GM23338 (cell line): ENCODE data around the gene C10orf105. TPM values are rescaled to one million over a fixed set of nuclear protein-coding genes. Genes with fewer than 3 reads are reported as not detected.

Experiments used
- ATAC-seq: fragments of 200-7000 bp; cut with Tn5 transposase; 3 replicates; pipeline ENCODE4 v1.9.1; 2020
- DNase-seq: peaks from one replicate; pipeline ENCODE4 v3.0.0-alpha.2; 2015; ENCODE audit warnings: low spot score
- H2AFZ ChIP-seq: fragments of 200-600 bp; sonication (generic); 2 replicates; pipeline ENCODE4 v1.8.0; 2016; ENCODE audit warnings: antibody characterized with exemption, mild to moderate bottlenecking, moderate library complexity
- H3F3A ChIP-seq: fragments of 200-600 bp; sonication (generic); replicated peaks from 2 replicates; pipeline ENCODE4 v1.8.0; 2017; ENCODE audit warnings: antibody characterized with exemption, mixed run types, low read depth
- H3K27ac ChIP-seq: fragments of 200-600 bp; sonication (generic); 2 replicates; pipeline ENCODE4 v1.6.1; 2016; ENCODE audit warnings: low read depth
- H3K27me3 ChIP-seq: fragments of 200-600 bp; sonication (generic); 2 replicates; pipeline ENCODE4 v1.8.0; 2016; ENCODE audit warnings: mild to moderate bottlenecking, mixed run types, moderate library complexity; ENCODE audit not compliant: insufficient read depth
- H3K36me3 ChIP-seq: fragments of 200-600 bp; sonication (generic); 2 replicates; pipeline ENCODE4 v1.8.0; 2016; ENCODE audit warnings: mild to moderate bottlenecking; ENCODE audit not compliant: insufficient read depth
- H3K4me1 ChIP-seq: fragments of 200-600 bp; sonication (generic); 2 replicates; pipeline ENCODE4 v1.8.0; 2016; ENCODE audit warnings: mild to moderate bottlenecking, moderate library complexity; ENCODE audit not compliant: insufficient read depth
- H3K4me2 ChIP-seq: fragments of 200-600 bp; sonication (generic); 2 replicates; pipeline ENCODE4 v1.7.1; 2017; ENCODE audit warnings: mixed run types
- H3K4me3 ChIP-seq: fragments of 200-600 bp; sonication (generic); 2 replicates; pipeline ENCODE4 v1.6.1; 2016; ENCODE audit warnings: mixed run types
- H3K79me2 ChIP-seq: fragments of 200-600 bp; sonication (generic); replicated peaks from 2 replicates; pipeline ENCODE4 v1.8.0; 2017; ENCODE audit warnings: mild to moderate bottlenecking; ENCODE audit not compliant: insufficient read depth
- H3K9me2 ChIP-seq: fragments of 200-600 bp; sonication (generic); 2 replicates; pipeline ENCODE4 v1.8.0; 2017; ENCODE audit not compliant: insufficient read depth
- H4K20me1 ChIP-seq: fragments of 200-600 bp; sonication (generic); replicated peaks from 2 replicates; pipeline ENCODE4 v1.8.0; 2017; ENCODE audit warnings: mild to moderate bottlenecking; ENCODE audit not compliant: insufficient read depth
- H3K27ac Mint-ChIP-seq: 2 replicates; pipeline ENCODE4 v1.8.0; 2020; ENCODE audit warnings: inconsistent platforms, mild to moderate bottlenecking, moderate library complexity, mixed read lengths
- H3K27me3 Mint-ChIP-seq: 3 replicates; pipeline ENCODE4 v1.8.0; 2022; ENCODE audit warnings: low read depth, mild to moderate bottlenecking, moderate library complexity, mixed read lengths, inconsistent platforms; ENCODE audit not compliant: insufficient read depth, poor library complexity
- H3K36me3 Mint-ChIP-seq: 3 replicates; pipeline ENCODE4 v1.8.0; 2021; ENCODE audit warnings: low read depth, mild to moderate bottlenecking, inconsistent platforms, moderate library complexity, mixed read lengths
- H3K4me1 Mint-ChIP-seq: 3 replicates; pipeline ENCODE4 v1.8.0; 2020; ENCODE audit warnings: mild to moderate bottlenecking, inconsistent platforms, mixed read lengths
- H3K4me3 Mint-ChIP-seq: 3 replicates; pipeline ENCODE4 v1.8.0; 2021; ENCODE audit warnings: moderate library complexity, mild to moderate bottlenecking, inconsistent platforms, mixed read lengths
- H3K9me3 Mint-ChIP-seq: 3 replicates; pipeline ENCODE4 v1.8.0; 2020; ENCODE audit warnings: moderate library complexity, mild to moderate bottlenecking, inconsistent platforms, mixed read lengths
- CREB1 ChIP-seq: fragments of 250-450 bp; sonication (Bioruptor Pico); IDR thresholded peaks from 2 replicates; pipeline ENCODE4 v1.5.0; 2020; ENCODE audit warnings: low read depth, mild to moderate bottlenecking, moderate library complexity
- CTCF ChIP-seq, 2 experiments: fragments of 200-600 bp in 1 of 2; sonication (generic) in 1 of 2; conservative IDR thresholded peaks; 2 replicates each; pipeline versions ENCODE4 v1.5.1 to v1.6.1; 2016 to 2017; ENCODE audit warnings: antibody characterized with exemption in 2 of 2, low read depth in 2 of 2, mild to moderate bottlenecking in 2 of 2, moderate library complexity in 1 of 2
- EZH2 ChIP-seq: fragments of 200-600 bp; sonication (generic); IDR thresholded peaks from one replicate; pipeline ENCODE4 v1.8.0; 2017; ENCODE audit warnings: antibody characterized with exemption, mild to moderate bottlenecking, low read depth; ENCODE audit not compliant: unreplicated experiment
- EZH2phosphoT487 ChIP-seq: fragments of 200-600 bp; sonication (generic); IDR thresholded peaks from one replicate; pipeline ENCODE4 v1.8.1; 2018; ENCODE audit warnings: antibody characterized with exemption; ENCODE audit not compliant: unreplicated experiment
- JUNB ChIP-seq: IDR thresholded peaks from one replicate; pipeline ENCODE4 v1.6.1; 2016; ENCODE audit warnings: antibody characterized with exemption; ENCODE audit not compliant: unreplicated experiment
- NANOG ChIP-seq: IDR thresholded peaks from 2 replicates; pipeline ENCODE4 v1.6.1; 2016; ENCODE audit warnings: antibody characterized with exemption, borderline replicate concordance
- POLR2AphosphoS5 ChIP-seq: IDR thresholded peaks from 2 replicates; pipeline ENCODE4 v1.6.1; 2016; ENCODE audit warnings: antibody characterized with exemption, low read depth
- REST ChIP-seq: IDR thresholded peaks from one replicate; pipeline ENCODE4 v1.6.1; 2018; ENCODE audit warnings: antibody characterized with exemption; ENCODE audit not compliant: unreplicated experiment
- STAT1 ChIP-seq: IDR thresholded peaks from one replicate; pipeline ENCODE4 v1.6.1; 2016; ENCODE audit warnings: antibody characterized with exemption; ENCODE audit not compliant: unreplicated experiment
- ZNF114 ChIP-seq: fragments of 250-450 bp; sonication (Bioruptor Pico); IDR thresholded peaks from 2 replicates; pipeline ENCODE4 v1.5.0; 2020; ENCODE audit warnings: mild to moderate bottlenecking, moderate library complexity
- ZNF331 ChIP-seq: fragments of 250-450 bp; sonication (Bioruptor Pico); IDR thresholded peaks from 2 replicates; pipeline ENCODE4 v1.5.0; 2020; ENCODE audit warnings: low read depth, mild to moderate bottlenecking, moderate library complexity
- polyA plus RNA-seq: library from polyadenylated mRNA; unstranded; fragments of >200 nt; fragmentation: Nextera tagmentation; extraction: Ambion mirVana; gene quantifications from 2 replicates; pipeline ENCODE4 v1.2.1, GENCODE V29; 2016
- total RNA-seq: library from RNA; depleted of rRNA; stranded (reverse); fragments of >200 nt; shearing (Covaris generic); gene quantifications from 2 replicates; pipeline ENCODE4 v1.2.3, GENCODE V29; 2014

Gene C10orf105
- total and polyA plus RNA-seq, 2 experiments from 2014 or later: 0.15 to 0.17 TPM

- Mint-ChIP-seq H3K27me3 (peaks cover 9% of the 10 kb centered on the region), H3K9me3 (no peaks in the 10 kb centered on the region), H3K4me3 (no peak overlapping the region), H3K36me3 (no peaks in the 10 kb centered on the region), H3K4me1 (peaks cover 9% of the 10 kb centered on the region; the same call in 2 of the 3 replicates), H3K27ac (no peak overlapping the region)
- no peaks in the 10 kb centered on the region for H3K79me2 ChIP-seq
- no peak overlapping the region for H3K27ac ChIP-seq
- ATAC-seq (peak; percentile 52), DNase-seq (no peak)
- H2AFZ ChIP-seq: no peak overlapping the region
- H3K36me3 ChIP-seq: no peaks in the 10 kb centered on the region
- H3F3A ChIP-seq: no peaks in the 10 kb centered on the region
- no peak overlapping the region for H3K4me2 ChIP-seq
- H3K4me3 ChIP-seq: no peak overlapping the region
- no peaks in the 10 kb centered on the region for H4K20me1 ChIP-seq
- TF ChIP-seq NANOG: no peak
- no peak for TF ChIP-seq EZH2
- TF ChIP-seq REST: no peak
- no peak for TF ChIP-seq JUNB
- TF ChIP-seq CREB1: no peak
- TF ChIP-seq POLR2AphosphoS5: no peak
- TF ChIP-seq EZH2phosphoT487: no peak
- TF ChIP-seq CTCF (conservative IDR thresholded peaks at IDR 0.05; ENCODE audit: low read depth in 2 of 2): no peak
- TF ChIP-seq ZNF114 (CRISPR knock-in tag): no peak
- no peak for TF ChIP-seq STAT1
- no peak for TF ChIP-seq ZNF331 (CRISPR knock-in tag)
- H3K9me2 ChIP-seq: no peaks in the 10 kb centered on the region
- H3K4me1 ChIP-seq: no peaks in the 10 kb centered on the region
- H3K27me3 ChIP-seq: no peaks in the 10 kb centered on the region
Measured at GRCh38 chr10:71736570-71736952, 17.0 kb upstream of the C10orf105 start.
